ENCODE results near the gene RTEL1. TPM values are rescaled to one million over a fixed set of nuclear protein-coding genes. Genes with fewer than 3 reads are reported as not detected.

Gene RTEL1
- total and polyA plus RNA-seq, 10 donors: 7.3 to 49.8 (median 40.2) TPM

GRCh38 chr20:63686094-63686491 is 28.0 kb downstream of the RTEL1 start:
- intact Hi-C loops (cut with DNase I; ENCODE audit: low total_unique reads): no loop called here
- H3K4me1 ChIP-seq: peaks cover 20 to 90% (median 70%) of the 10 kb centered on the region in 6 donors
- 71 to 83% (median 78%) methylated on average over 5 to 24 of the region's 24 CpGs for WGBS, 5 donors
- no peaks in the 10 kb centered on the region for H3K9me3 ChIP-seq
- H3K4me3 ChIP-seq: peak overlapping the region in 1 of 8 donors; percentile 18
- peaks cover 0 to 6% (median 0%) of the 10 kb centered on the region in 7 donors for H3K27me3 ChIP-seq (replicated peaks in 1 of 7)
- TF ChIP-seq CTCF (IDR thresholded peaks at IDR 0.05 in 8 of 11, conservative IDR thresholded peaks at IDR 0.05 in 3 of 11) (no peak), POLR2AphosphoS5 (IDR thresholded peaks at IDR 0.05) (no peak), POLR2A (IDR thresholded peaks at IDR 0.05) (no peak)
- H3K27ac ChIP-seq: peak overlapping the region; percentile 69 to 90 (median 89)
- DNase-seq: peak; percentile 78
- H3K36me3 ChIP-seq: peaks cover 0 to 13% (median 0%) of the 10 kb centered on the region in 6 donors

- 21 to 30% (median 22%) methylated on average over 39 to 45 of the region's 45 CpGs for WGBS, 5 donors
- peaks cover 0 to 6% (median 0%) of the 10 kb centered on the region in 7 donors for H3K27me3 ChIP-seq (replicated peaks in 1 of 7)
- DNase-seq: peak; percentile 90
- intact Hi-C loops (cut with DNase I; ENCODE audit: low total_unique reads): no loop called here
- H3K9me3 ChIP-seq: no peaks in the 10 kb centered on the region
- peaks cover 19 to 94% (median 76%) of the 10 kb centered on the region in 6 donors for H3K4me1 ChIP-seq
- H3K4me3 ChIP-seq: peak overlapping the region in 2 of 8 donors; percentile 3 to 18
- H3K36me3 ChIP-seq: peaks cover 0 to 11% (median 0%) of the 10 kb centered on the region in 6 donors
- H3K27ac ChIP-seq: peak overlapping the region; percentile 69 to 90 (median 89)
- peak in 1 of 11 experiments; percentile 9 for TF ChIP-seq CTCF (IDR thresholded peaks at IDR 0.05 in 8 of 11, conservative IDR thresholded peaks at IDR 0.05 in 3 of 11)
- no peak for TF ChIP-seq POLR2A (IDR thresholded peaks at IDR 0.05)
- TF ChIP-seq POLR2AphosphoS5 (IDR thresholded peaks at IDR 0.05): peak; percentile 80 to 89 (median 83)
These were observed 28.6 kb downstream of the RTEL1 start for GRCh38 chr20:63686492-63687321.

- 83 to 89% (median 87%) methylated on average over 14 to 29 of the region's 29 CpGs for WGBS, 5 donors
- intact Hi-C loops (cut with DNase I; ENCODE audit: low total_unique reads): no loop called here
- H3K27ac ChIP-seq: peak overlapping the region; percentile 65 to 90 (median 89)
These were observed 29.5 kb downstream of the RTEL1 start for GRCh38 chr20:63687419-63688178.

More at GRCh38 chr20:63687419-63688178, 29.5 kb downstream of the RTEL1 start:
- DNase-seq: peak; percentile 76
- Histone ChIP-seq H3K4me1 (peaks cover 17 to 94% (median 78%) of the 10 kb centered on the region in 6 donors), H3K9me3 (no peaks in the 10 kb centered on the region), H3K27me3 (replicated peaks in 1 of 7) (peaks cover 0 to 6% (median 0%) of the 10 kb centered on the region in 7 donors), H3K4me3 (no peak overlapping the region), H3K36me3 (peaks cover 0 to 11% (median 0%) of the 10 kb centered on the region in 6 donors)
- TF ChIP-seq CTCF (IDR thresholded peaks at IDR 0.05 in 8 of 11, conservative IDR thresholded peaks at IDR 0.05 in 3 of 11) (no peak), POLR2AphosphoS5 (IDR thresholded peaks at IDR 0.05) (no peak), POLR2A (IDR thresholded peaks at IDR 0.05) (no peak)
